ENCODE results near the gene AFAP1L1.

GRCh38 chr5:149310947-149311658 is 39.4 kb downstream of the AFAP1L1 start:
- TF ChIP-seq CTCF (IDR thresholded peaks at IDR 0.05): no peak
- TF ChIP-seq SMC3 (IDR thresholded peaks at IDR 0.05): no peak
- no peak for TF ChIP-seq MAX (IDR thresholded peaks at IDR 0.05)
- TF ChIP-seq ZC3H11A (IDR thresholded peaks at IDR 0.05): no peak
- TF ChIP-seq JUN (IDR thresholded peaks at IDR 0.05): no peak
- no peak for TF ChIP-seq CBX2 (IDR thresholded peaks at IDR 0.05; ENCODE audit: borderline replicate concordance, low read depth)
- TF ChIP-seq USF2 (IDR thresholded peaks at IDR 0.05): no peak
- no peak for TF ChIP-seq CHD2 (IDR thresholded peaks at IDR 0.05; ENCODE audit: low read length, partially characterized antibody)
- no peak for TF ChIP-seq POLR2A (IDR thresholded peaks at IDR 0.05; ENCODE audit: low read length)
- TF ChIP-seq RFX5 (IDR thresholded peaks at IDR 0.05): no peak
- TF ChIP-seq KDM1A (IDR thresholded peaks at IDR 0.05; ENCODE audit: low read depth): no peak
- no peak for TF ChIP-seq CBX8 (IDR thresholded peaks at IDR 0.05)
